WI38 (cell line): Measurements from ENCODE around the gene FOXJ2.

Source experiments
- H3K4me3 ChIP-seq: 2 replicates; pipeline ENCODE4 v1.5.1; 2011; ENCODE audit warnings: low read depth, mild to moderate bottlenecking, control low read depth, low read length
- TF ChIP-seq, protein P1 (sequence below): IDR thresholded peaks from 2 replicates; pipeline ENCODE4 v1.5.1; 2012; ENCODE audit warnings: low read depth, mild to moderate bottlenecking, control low read depth, low read length

FOXJ2 gene

DNA sequence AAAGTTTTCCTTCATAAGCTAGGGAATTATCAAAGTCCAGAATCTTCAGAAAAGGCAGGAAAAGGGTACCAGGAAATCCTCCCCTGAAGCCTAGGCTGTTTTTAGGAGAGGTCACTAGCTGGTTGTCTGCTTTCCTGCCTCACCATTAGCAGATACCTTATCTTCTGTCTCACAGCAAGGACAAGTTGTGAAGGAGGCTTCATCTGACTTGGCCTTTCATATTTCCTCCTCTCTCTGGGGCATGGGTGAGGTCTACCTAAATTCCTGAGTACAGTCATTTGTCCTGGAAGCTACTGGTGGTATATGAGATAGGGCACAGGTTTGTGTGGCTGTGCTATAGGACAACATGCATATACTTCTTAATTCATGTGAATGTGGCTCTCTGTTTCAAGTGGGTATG is 2.3 kb downstream of the FOXJ2 start:
- TF ChIP-seq, protein P1, sequence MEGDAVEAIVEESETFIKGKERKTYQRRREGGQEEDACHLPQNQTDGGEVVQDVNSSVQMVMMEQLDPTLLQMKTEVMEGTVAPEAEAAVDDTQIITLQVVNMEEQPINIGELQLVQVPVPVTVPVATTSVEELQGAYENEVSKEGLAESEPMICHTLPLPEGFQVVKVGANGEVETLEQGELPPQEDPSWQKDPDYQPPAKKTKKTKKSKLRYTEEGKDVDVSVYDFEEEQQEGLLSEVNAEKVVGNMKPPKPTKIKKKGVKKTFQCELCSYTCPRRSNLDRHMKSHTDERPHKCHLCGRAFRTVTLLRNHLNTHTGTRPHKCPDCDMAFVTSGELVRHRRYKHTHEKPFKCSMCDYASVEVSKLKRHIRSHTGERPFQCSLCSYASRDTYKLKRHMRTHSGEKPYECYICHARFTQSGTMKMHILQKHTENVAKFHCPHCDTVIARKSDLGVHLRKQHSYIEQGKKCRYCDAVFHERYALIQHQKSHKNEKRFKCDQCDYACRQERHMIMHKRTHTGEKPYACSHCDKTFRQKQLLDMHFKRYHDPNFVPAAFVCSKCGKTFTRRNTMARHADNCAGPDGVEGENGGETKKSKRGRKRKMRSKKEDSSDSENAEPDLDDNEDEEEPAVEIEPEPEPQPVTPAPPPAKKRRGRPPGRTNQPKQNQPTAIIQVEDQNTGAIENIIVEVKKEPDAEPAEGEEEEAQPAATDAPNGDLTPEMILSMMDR = no peak
- H3K4me3 ChIP-seq = peak overlapping the region; percentile 93

DNA sequence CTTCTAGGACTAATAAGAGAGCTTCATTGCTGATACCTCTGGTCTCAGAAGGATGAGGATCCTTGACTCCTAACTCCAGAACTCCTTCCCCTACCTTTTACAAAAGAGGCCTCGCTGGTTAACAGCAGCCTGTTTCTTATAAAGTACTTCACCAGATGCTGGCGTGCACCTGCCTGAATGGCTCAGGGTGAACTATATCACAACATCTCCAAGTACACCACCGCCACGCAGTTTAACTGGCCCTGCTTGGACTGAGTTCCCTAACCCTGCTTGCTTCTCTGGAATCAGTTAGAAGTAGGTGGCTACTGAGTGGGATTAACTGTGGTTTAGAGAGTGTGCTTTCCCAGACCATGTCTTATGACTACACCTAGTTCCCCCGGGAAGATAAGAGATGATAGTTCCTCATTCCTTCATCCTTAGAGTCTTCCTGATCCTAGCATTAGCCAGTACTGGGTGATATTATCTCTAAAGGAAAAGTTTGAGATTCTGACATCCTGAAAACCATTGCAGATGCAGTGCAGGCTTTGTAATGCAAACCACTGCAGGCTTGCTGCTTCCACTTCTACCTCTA is 3.0 kb downstream of the FOXJ2 start:
- TF ChIP-seq, protein P1 = no peak
- no peak overlapping the region for H3K4me3 ChIP-seq

DNA sequence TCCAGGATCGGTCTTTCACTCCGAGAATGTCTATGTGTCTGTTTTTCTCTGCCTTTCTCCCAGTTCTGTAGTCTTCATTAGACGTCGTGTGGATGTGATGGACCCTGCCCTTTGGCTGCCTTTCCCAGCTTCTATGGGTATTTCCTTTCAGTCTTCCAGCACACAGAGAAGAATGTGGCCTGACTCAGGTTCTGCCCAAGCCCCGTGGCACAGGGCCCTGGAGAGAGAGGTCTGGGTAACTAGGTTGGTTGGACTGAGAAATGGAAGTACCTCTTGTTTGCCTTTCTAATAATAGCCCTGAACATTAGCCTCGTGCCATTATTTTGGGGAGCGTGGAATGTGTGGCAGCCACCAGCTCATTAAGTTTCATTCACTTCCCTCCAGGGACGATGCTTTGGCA is 3.8 kb downstream of the FOXJ2 start:
- TF ChIP-seq, protein P1 = no peak
- no peak overlapping the region for H3K4me3 ChIP-seq

DNA sequence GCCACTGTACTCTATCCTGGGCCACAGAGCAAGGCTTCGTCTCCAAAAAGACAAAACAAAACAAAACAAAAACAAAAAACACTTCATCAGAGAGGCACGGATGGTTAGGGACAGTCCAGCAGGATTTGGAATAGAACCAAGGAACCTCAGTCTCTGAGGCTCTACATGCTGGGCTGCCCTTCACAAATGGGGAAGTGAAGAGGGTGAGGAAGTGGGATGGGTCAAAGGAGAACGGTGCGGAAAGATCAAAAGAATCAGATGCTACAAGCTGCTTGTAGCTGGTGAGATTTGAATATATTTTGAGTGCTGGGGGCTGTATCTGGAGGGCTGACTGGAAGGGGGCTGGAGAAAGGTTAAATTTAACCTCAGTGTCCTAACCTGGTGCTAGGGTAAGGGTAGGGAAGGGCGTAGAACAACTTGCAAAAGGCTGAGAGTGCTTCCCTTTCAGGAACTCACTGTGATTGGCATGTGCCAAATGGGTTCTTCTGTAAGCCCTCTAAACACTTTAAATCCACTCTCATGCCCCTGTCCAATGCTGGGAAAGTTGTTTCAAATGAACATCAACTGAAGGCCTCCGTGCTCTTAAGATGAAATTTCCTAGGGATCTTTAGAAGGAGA is 4.6 kb downstream of the FOXJ2 start:
- TF ChIP-seq, protein P1 = no peak
- H3K4me3 ChIP-seq = no peak overlapping the region

GRCh38 chr12:8037947-8038346 is 5.4 kb downstream of the FOXJ2 start:
- no peak overlapping the region; the same call in 1 of the 2 replicates for H3K4me3 ChIP-seq
- TF ChIP-seq, protein P1 = no peak

DNA sequence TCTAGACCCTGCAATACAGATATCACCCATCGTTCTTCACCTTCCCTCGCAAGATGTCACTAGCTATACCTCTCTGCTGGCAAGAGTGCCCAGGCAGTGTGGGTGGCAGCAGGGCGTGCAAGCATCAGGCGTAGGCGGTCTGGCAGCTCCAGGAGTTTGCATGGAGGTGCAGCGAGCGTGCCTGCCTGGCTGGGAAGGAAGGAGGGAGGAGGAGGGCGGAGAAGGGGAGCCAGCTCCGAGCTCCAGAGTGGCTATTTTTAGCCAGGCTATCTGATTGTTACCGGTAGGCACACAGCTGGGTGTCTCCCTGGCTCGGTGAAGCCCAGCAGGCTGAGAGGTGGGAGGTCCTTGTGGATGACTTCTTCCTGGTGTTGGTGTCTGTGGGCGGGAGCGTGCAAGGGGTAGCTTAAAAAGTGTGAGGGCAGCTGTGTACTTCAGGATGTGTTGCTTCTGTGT is 6.2 kb downstream of the FOXJ2 start:
- peak overlapping the region; percentile 36 for H3K4me3 ChIP-seq
- TF ChIP-seq, protein P1 = no peak

DNA sequence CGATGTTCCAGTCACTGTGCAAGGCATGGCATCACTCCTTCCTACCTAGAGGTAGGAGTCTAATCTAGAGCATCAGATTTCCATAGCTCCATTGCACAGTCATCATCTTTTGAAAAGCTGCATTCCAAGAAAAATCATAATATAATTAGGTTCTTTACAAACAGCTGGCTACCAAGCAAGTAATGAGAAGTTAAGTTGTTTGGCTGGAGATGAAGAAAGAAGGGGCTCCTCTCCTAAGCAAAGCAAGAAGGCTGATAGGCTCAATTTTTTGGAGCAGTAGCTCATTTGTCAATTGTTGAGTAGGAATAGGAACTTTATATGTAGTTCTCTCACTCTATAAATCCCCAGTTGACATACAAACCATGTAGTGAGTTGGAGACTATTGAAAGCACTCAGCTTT is 8.3 kb downstream of the FOXJ2 start:
- TF ChIP-seq, protein P1 = no peak
- H3K4me3 ChIP-seq = no peak overlapping the region
